ENCODE results near the gene C3orf33.

GRCh38 chr3:155853214-155854140, 47.4 kb upstream of the C3orf33 start:
- TF ChIP-seq CTCF (IDR thresholded peaks at IDR 0.05; ENCODE audit: borderline replicate concordance, extremely low read depth, low read length, poor library complexity, severe bottlenecking): no peak
- TF ChIP-seq EZH2 (IDR thresholded peaks at IDR 0.05; ENCODE audit: borderline replicate concordance, low read depth, low read length, severe bottlenecking): no peak

All from DND-41 (cell line).